Retina (tissue), 1 donor: ENCODE measurements around the gene XXYLT1.
"Not testable (repeated sequence)": the region's sequence is repeated elsewhere in the genome, so short reads cannot be mapped to it uniquely, and the experiment has no call there.

Experiments
- DNase-seq: peaks from one replicate; pipeline ENCODE4 v3.0.0-alpha.2; 2016

Gene XXYLT1

GRCh38 chr3:195224980-195225580 is 45.9 kb downstream of the XXYLT1 start:
- DNase-seq: no peak

DNA sequence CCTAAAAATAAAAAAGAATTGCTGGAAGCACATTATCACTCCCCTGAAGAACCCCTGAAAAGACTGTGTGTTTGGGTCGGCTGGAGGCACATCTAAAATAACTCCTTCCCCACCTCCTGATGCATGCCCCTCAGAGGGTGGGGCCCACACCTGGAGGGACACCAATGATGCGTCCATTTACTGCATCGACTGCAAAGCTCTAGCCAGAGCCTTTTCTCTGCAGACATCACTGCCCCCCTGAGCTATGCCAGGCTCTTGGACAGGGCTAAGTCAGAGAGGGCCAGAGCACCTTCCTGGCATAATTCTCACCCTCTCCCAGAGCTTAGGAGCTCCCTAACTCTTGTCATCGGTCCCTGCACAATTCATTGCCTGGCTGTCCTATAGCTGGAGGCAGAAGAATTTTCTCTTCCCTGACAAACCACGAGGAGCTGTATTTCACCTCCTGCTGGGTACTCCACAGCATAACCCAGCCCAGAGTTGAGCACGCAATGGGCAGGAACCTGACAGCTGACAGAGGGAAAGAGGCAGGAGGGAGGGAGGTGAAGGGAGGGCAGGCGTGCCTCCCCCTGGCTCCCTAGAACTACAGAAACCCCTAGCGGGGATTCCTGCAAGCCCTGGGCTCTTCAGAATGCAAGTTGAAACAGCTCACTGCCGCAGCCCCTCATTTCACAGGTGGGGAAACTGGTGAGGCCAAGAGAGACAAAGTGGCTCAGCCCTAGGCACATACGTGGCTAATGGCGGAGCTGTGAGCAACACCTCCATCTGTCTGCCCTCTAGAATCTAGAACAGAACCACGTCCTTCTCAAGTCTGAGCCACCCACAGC is 46.6 kb downstream of the XXYLT1 start:
- no peak for DNase-seq

DNA sequence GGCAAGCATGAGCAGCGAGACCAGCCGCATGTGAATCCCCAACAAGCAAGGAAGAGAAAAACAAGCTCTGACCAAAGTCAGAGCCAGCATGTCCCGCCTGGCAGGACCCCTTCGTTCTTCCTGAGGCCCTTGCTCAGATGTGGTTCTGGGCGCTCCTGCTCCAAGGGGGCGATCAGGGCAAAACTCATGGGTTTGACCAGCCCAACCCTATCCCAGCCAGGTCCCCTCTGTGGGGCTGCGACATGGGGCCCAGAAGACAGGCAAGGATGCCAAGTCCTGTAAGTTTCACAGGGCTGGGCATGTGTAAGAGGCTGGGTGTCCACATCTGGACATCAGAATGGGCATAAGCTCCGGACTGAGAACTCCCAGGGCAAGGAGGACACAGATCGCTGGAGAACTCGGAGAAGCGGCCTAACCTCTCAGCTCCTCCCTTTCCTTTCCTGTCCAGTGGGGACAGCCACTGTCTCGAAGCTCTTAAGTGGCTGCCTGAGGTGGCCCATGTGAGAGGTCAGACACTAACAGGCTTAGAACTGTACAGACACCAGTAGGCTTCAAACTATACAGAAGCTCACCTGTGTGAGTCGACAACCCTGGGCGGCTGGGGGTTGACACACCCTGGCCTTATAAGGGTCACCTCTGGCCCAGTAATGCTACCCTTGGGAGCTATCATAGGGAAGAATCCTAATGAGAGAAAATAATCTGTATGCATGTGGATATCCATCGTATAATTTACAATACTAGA is 48.9 kb downstream of the XXYLT1 start:
- DNase-seq: no peak

DNA sequence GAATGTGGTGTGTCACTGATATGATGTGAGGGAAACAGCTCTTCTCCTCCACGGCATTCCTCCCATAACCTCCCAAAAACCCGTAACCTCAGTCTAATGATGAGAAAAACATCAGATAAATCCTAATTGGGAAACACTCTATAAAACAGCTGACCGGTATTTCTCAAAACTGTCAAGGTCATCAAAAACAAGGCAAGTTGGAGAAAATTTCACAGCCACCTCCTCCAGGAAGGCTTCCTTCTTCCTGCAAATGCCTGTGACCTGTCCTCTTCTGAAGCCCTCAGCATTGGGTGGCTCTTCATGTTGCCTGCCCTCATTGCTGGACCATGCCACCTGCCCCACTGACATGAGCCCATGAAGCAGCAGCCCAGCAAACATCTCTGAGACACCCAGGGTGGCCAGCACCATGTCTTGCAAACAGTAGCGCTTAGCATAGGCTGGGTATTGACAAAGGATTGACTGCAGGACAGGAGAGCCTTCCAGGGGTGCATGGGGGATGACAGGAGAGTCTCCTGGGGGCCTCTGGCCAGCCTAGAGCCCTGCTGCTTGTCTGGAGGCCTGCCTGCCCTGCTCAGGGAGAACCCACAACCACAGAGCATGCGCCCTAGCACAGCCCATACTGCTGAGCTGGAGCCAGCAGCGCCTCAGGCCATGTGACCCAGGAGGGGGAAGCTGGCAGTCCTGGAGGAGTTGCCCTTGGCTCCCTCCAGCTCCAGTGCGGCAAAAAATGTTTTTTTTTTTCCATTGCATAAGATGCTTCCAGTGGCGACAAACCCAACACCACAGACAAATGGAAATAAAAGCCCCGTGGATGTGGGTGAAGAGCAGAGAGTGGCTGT is 49.7 kb downstream of the XXYLT1 start:
- DNase-seq: no peak

DNA sequence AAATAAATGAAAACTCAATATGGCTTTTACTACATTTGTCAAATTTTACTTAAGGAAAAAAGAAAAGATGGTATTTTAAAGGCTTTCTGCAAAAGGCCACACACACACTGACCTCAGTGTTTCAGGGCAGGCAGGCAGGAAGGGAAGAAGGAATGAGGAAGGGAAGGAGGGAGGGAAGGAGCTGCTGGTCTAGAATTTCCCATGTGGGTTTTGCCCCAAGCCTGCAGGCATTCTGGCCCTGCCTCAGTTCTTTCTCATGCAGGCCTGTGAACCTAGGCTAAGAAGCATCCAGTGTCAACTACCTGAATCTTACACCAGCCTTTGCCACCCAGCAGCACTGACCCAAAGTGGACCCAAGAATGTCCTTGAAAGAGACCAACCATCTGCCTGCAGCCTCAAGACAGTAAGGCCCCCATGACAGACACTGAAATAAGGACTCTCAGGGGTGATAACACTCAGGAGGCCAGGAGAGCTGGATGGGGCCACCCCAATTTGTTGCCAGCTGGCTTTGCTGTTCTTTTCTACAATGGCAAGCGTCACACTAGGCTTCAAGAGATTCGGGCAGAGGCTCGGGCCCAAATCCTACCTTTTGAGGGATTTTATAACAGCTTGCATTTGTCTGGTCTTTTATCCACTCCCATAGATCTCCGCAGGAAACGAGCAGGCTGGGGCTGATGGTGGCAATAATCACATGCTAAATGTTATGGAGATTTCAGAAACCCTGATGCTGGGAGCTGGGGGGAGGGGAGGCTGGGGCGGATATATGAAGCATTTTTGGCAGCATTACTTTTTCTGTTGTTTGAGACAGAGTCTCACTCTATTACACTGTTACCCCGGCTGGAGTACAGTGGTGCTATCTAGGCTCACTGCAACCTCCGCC is 51.4 kb downstream of the XXYLT1 start:
- DNase-seq: no peak

- DNase-seq: not testable (repeated sequence)
Observed at GRCh38 chr3:195218331-195218730, 52.6 kb downstream of the XXYLT1 start.

- not testable (repeated sequence) for DNase-seq
Observed at GRCh38 chr3:195215576-195215975, 55.4 kb downstream of the XXYLT1 start.

DNA sequence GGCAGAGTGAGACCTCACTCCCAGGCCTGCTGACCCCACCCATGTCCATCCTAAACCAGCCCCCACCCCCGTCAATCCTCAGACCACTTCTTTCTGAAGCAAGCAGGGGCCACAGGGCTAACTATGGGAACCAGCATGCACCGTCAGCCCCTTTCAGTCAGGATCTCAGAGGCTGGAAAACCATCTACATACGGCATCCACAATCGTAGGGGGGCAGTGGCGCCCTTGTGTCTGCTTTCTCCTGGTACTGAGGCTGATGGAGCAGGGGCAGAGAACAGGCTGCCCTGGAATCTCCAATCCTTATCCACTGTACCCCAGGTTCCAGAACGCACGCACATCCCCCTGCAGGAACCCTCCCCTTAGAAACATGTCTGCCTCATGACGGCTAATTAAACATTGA is 56.6 kb downstream of the XXYLT1 start:
- DNase-seq: no peak

- no peak for DNase-seq
Observed at GRCh38 chr3:195213639-195214315, 57.2 kb downstream of the XXYLT1 start.

DNA sequence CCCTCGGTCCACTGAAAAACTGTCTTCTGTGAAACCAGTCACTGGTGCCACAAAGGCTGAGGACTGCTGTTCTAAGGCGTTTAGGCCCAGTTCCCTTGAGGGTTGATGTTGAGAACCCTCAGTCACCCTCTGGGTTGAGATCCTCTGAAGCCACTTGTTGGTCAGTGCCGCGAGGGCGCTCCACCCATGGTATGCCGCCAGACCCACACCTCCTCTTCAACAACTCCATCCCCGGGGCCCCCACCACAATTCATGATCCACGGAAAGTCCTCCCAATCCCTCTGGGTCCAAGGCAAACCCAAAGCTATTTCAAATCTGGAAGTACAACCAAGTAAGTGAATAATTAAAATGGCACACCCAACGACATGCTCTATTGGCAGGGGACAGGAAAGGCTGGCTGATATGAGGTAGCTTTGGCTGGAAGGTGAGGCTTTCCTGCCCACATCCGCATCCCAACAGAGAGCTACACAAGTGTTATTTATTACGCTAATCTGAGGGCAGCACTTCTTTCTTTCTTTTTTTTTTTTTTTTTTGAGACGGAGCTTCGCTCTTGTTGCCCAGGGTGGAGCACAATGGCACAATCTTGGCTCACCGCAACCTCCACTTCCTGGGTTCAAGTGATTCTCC is 58.1 kb downstream of the XXYLT1 start:
- no peak for DNase-seq

DNA sequence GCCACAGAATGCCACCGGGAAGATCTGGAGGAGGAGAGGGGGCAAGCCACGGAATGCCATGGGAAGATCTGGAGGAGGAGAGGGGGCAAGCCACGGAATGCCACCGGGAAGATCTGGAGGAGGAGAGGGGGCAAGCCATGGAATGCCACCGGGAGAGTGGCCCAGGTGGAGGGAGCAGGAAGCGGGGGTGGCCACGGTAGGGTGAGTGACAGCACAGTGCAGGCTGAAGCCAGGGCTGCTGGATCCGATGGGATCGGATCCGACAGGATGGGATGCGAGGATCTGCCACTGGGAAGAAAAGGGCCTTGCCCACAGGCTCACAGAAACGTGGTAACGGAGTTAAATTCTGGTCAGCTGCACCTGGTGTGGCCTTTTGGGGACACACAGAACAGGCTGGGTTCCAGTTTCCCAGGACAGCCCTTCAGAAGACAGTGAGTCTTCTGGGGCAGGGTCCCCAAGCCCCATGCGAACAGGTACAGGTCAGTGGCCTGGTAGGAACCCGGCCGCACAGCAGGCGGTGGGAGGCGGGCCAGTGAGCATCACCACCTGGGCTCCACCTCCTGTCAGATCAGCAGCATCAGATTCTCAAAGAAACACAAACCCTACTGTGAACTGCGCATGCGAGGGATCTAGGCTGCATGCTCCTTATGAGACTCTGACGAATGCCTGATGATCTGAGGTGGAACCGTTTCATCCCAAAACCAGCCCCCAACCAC is 58.8 kb downstream of the XXYLT1 start:
- DNase-seq: no peak

GRCh38 chr3:195210266-195210973 is 60.5 kb downstream of the XXYLT1 start:
- DNase-seq: no peak

DNA sequence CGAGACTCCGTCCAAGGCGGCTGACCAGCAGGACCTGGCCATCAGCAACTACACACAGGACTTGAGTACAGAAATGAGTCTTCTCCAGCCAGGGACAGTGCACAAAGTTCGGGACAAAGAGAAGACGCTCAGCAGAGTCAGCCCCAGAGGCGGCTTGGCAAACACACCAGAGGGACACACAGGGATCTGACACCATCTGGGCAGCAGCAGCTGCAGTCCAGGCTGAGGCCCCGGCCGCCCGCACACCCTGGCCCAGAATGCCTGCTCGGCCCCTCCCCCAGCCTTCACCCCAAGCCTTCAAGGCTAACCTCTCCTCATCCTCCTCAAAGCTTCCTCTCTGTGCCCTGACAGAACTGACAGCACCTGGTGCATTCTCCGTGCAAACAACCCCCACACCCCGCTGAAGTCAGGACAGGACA is 61.1 kb downstream of the XXYLT1 start:
- DNase-seq: peak; percentile 66

DNA sequence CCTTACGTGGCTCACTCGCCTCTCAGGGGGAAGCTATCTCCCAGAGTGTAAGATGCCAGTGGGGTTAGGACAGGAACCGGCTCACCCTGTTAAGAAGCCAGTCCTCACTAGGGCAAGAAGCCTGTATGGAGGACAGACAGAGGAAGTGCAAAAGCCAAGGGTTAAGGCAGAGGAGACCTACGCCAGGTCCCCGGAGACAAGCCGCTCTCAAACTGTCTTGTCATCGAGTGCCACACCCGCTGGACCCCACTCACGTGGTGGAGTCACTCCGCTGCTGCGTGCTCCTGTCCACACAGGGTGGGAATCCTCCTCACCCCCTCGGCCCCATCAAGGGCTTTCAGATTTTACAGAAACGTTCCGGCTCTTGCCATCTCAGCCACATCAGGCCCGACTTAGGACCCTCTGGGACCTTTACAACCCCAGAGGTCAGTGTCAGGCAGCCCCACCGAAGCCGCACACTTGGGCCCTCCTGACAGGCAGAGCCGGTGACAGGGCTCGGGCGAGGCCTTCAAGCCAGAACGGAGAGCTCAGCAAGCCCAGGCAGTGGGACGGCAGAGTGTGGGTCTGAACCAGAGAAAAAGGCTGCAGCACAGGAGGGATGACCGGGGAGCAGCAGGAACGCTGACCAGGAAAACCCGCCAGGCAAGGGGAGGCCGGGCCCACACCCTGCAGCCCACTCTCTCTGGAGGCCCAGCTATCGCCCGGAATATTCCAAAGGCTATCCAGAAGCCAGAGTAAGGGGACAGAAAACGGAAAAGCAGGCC is 61.7 kb downstream of the XXYLT1 start:
- DNase-seq: no peak

DNA sequence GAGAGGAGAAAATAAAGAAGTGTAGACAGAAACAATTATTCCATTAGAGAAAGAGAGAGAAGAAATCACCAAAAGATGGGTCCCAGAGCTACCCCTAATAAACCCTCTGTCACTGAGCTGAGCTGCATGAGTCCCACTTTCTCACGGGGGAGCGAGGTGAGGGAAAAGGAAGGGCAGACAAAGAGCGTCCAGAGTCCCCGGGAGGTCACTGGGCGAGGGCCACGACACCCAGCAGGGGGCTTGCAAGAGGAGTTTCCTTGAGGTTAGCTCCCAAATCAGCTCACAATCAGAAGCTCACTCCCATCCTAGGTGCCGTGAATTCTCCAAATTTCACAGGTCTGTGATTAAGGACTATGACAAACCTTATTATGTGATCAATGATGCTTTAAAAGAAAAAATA is 62.3 kb downstream of the XXYLT1 start:
- DNase-seq: no peak

DNA sequence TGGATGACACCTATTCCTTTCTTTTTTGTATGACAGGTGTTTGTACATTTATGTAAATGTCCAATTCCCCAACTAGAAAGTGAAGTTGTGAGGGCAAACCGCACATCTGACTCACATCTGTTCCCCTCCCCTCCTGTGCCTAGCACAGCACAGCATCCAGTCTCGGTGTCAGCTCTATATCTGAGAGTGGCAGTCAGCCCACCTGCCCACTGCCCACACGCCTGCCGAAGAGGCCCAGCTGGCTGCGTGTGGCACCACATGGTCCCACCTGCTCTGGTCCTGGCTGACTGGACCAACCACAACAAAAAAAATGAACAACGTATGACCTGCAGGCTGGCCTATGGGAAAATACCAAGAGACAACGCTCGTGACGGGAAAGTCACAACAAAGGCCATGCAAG is 62.8 kb downstream of the XXYLT1 start:
- DNase-seq: no peak

DNA sequence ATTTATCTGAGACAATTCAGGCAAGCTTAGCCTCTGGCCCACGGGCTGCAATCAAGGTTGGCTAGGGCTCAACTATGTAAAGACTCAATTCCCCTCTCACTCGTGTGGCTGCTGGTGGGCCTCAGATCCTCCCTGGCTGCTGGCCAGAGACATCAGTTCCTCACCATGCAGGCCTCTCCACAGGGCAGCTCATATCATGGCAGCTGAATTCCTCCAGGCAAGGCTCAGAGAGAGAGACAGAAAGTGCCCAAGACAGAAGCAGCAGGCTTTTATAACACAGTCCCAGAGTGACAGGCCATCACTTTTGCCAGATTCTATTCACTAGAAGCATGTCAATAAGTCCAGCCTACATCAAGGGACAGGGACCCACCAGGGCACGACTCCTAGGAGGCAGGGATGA is 63.2 kb downstream of the XXYLT1 start:
- no peak for DNase-seq

GRCh38 chr3:195207056-195207455 is 63.9 kb downstream of the XXYLT1 start:
- no peak for DNase-seq
